GM18517 (cell line): ENCODE results near the gene CNGA2.

ENCODE experiments used
- ATAC-seq: cut with Tn5 transposase; IDR thresholded peaks from one replicate; pipeline ENCODE4 v1.9.1; 2021; ENCODE audit warnings: mild to moderate bottlenecking, moderate library complexity; ENCODE audit not compliant: unreplicated experiment

Gene CNGA2

DNA sequence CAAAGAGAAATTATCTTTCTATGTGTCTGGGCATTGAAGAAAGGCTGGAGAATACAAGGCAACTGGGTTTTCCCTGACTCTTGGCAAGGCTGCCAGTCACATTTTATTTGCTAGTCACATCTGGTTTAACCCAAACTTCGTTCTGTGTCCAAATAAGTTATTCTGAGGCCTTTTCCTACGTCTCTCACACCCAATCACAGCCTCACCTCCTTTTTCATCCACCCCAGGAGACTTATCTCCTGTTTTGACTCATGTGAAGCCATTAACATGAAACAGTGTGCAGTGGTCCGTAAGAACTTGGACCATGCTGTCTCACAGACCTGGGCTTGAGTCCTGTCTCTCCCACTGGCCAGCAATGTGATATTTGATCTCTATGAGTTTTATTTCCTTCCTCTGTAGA lies 59.3 kb downstream of the CNGA2 start:
- no peak for ATAC-seq
